ENCODE measurements around the gene ROCK2.

The ROCK2 gene

DNA sequence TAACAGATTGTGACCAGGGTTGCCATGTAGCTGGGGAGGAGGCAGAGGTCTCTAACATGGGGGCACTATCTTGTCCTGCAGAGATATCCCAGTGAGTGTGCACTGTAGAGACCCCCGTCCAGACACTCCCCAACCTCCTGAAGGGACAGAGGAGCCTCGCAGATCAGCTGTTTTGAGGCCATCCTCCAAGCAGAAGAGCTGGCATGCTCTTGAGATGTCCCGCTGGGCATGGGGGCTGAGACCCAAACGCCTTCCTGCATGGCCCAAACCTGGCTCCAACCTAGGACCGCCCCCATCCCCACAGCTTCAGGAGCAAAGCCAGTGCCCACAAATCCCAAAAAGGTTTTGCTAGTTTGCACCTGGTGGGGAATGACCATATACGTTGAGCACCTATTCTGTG, 191.8 kb downstream of the ROCK2 start:
- DNase-seq (ENCODE audit: low spot score): no peak

DNA sequence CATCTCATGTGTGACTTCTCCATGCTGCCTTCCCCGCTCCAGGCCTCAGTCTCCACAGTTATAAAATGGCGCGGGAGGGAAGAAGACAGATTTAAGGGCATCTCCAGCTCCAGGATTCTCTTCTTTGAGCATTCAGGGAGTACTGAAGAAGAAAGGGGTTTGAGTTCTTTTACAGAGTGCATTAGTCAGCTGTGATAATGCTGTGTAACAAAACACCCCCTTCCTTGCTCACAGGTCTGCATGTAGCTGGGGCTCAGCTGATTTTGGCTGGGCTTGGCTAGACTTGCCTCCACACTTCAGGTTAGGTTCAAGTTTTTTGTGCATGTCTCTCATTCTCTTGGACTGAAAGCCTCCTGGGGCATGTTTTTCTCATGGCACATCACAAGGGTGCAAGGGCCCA, 197.2 kb downstream of the ROCK2 start:
- no peak for DNase-seq (ENCODE audit: low spot score)

DNA sequence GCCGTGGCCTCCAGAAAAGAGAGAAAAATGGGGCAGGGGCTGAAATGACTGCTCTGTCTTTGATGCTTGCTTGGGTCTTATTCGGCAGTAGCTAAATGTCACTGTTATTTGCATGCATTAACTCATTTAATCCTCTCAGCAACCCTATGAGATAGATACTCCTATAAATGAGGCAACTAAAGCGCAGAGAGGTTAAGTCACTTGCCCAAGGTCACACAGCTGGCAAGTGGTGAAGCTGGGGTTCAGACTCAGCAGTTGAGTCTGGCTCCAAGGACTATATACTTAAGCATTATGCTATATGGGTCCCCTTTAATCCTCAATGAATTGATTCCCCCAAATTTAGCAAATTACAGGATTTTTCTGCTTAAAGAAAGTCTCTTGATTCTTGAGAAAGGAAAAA, 198.4 kb downstream of the ROCK2 start:
- DNase-seq (ENCODE audit: low spot score): no peak

DNA sequence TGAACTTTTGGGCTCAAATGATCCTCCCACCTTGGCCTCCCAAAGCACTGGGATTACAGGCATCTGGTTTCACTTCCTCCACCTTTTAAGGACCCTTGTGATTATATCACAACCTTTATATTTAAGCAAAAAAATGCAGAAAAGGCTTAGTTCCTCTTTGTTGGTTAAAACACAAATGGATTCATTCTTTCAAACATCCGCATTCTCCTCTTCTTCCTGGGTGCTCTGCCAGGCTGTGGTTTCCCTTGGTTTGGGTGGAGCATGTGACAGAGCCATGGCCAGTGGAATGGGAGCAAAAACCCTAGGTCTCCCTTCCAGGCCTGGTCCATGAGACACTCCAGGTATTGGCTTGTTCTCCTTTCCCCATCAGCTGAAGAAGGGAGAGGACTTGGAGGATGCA, 199.1 kb downstream of the ROCK2 start:
- DNase-seq (ENCODE audit: low spot score): no peak

DNA sequence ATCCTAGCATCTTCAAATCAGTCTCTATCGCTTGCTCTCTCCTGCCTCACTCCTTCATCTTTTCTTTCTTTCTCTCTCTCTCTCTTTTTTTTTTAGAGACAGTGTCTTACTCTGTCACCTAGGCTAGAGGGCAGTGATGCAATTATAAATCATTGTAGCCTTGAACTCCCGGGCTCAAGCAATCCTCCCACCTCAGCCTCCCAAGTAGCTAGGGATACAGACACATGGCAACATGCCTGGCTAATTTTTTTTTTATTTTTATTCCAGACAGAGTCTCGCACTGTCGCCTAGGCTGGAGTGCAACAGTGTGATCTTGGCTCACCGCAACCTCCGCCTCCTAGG, 199.7 kb downstream of the ROCK2 start:
- no peak for DNase-seq (ENCODE audit: low spot score)

DNA sequence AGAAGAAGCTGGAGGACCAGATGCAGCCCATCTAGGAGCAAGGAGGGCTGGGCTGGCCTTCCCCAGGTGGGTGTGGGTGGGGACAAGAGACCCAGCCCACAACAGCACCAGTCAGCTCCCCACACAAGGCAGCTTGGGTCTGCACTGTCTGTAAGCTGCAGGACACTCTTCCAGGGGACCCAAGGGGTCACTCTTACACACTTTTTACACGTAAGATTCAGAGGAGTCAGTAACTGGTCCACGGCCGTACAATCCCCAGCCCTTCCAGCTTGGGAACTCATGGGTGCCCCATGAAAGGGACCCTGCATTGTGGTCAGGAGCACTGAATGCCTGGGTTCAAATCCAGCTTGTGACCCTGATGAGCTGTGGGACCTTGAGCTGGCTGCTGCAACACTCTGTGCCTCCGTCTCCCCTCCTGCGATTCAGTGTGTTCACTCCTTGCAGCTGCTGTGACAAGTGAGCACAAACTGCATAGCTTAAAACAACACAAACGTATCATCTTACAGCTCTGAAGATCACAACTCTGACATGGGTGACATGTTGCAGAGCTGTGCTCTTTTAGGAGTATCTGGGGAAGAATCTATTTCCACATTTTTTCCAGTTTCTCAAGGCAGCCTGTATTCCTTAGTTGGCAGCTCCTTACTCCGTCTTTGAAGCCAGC, 200.2 kb downstream of the ROCK2 start:
- no peak for DNase-seq (ENCODE audit: low spot score)

DNA sequence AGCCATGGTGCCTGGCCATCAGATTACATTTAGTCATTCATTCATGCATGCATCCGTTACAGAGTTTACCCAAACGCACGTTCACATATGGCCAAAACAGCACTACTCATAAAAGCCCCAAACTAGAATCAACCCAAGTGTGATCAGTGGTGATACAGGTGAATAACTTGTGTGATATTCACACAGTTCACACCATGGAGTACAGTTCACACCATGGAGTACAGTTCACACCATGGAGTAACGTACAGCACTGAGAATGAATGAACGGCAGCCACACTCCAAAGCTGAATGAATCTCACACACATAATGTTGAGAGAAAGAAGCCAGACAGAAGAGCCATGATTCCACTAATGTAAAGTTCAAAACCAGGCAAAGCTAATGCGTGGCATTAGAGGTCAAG, 201.4 kb downstream of the ROCK2 start:
- no peak for DNase-seq (ENCODE audit: low spot score)

DNA sequence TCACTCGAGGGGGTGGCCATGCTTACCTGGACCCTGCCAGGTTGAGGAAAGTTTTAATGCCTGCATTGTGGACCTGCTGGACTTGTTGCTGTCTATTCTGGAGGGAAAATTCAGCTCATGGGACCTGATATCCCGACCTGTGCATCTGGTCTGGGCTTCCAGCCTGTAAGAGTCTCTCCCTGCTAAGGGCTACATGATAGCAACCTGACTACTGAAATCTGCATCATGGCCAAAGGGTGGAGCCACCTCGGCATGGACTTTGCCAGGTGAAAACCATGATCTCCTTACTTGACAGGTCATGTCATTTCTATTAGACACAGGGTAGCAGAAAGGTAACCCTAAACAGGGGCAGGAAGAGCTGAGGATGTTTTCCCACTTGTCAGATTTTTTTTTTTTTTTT, 202.1 kb downstream of the ROCK2 start:
- no peak for DNase-seq (ENCODE audit: low spot score)

DNA sequence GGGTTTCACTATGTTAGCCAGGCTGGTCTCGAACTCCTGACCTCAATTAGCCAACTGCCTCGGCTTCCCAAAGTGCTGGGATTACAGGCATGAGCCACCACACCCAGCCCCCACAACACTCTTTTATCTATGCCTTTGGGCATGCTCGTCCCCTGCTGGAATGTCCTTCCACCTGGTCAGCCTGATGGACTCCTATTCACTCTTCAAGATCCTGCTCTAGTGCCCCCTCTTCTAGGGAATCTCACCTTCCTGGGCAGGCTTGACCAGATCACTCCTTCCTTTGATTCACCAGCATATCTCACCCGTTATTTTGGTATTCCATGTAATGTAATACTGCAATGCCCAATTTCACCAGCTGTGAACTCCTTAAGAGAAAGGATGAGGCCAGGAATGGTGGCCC, 203.1 kb downstream of the ROCK2 start:
- DNase-seq (ENCODE audit: low spot score): no peak

DNA sequence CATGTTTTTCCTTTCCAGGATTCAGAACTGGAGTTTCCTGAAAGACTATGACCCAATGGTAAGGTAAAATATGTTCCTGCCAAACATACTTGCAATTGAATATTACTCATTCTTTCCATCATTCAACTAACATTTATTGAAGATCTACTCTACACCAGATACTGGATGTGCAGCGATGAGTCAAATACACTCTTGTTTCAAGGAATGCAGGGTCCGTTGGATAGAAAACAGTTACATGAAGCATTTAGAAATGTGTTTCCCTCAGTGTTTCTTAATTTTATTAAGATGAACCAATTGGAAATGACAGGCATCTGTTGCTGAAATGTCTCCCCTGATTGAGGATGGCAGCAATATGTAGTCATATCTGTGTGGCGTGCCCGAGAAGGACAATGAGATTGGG, 203.9 kb downstream of the ROCK2 start:
- DNase-seq (ENCODE audit: low spot score): no peak

DNA sequence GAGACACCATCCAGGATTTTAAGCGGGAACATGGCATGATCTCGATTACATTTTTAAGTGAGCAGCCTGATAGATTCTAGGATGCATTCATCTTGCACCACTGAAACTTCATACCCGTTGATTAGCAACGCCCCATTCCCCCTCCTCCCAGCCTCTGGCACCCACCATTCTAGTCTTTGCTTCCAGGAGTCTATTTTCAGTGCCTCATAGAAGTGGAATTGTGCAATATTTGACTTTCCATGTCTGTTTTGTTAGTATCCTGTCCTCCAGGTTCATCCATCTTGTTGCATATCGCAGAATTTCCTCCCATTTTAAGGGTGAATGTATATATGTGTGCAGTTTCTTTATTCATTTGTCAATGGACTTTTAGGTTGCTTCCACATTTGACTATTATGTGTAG, 210.1 kb downstream of the ROCK2 start:
- no peak for DNase-seq (ENCODE audit: low spot score)

DNA sequence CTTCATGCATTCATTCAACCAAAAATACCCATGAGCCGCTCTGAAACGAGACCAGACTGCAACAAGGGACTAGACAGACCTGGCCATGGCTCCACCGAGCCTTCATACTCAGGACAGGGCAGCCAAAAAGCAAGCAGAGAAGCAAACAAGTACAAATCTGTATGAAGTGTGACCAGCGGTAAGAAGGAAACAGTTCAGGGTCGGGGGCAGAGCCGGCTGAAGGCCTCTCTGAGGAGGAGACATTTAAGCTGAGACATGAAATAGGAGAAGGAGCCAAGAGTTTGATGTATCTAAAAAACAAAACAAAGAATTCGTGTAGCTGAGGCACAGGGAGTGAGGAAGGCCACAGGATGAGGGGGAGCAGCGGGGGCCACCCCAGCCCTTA, 210.5 kb downstream of the ROCK2 start:
- no peak for DNase-seq (ENCODE audit: low spot score)

DNA sequence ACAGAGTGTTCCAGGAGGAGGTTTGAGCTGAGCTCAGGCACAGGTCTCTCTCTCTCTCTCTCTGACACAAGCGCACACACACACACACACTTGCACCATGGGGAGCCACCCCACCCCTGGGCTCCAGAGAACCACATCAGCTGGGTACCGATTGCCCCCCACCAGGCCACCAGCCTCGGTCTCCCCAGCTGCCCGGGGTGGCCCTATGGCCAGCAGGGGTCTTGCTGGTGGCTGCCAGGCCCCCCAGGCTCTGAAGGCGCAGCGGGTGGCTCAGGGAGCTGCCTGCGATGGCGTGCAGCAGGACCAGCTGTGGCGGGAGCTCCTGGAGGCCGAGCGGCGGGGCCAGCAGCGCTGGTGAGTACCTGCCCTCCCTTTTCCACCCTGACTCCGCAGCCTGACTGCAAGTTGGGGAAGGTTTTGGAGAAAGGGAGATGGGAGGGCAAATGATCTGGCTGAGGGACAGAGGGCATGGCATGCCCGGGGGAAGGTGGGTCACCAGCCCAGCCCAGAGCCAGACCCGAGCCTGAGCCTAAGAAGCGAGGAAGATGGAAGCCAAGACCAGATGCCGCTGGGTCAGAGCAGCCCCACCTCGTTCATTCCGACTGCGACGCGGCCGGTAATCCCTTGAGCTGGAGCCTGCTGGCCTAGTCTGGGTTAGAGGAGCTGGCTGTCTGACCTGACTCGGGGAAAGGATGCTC, 211.0 kb downstream of the ROCK2 start:
- DNase-seq (ENCODE audit: low spot score): no peak

DNA sequence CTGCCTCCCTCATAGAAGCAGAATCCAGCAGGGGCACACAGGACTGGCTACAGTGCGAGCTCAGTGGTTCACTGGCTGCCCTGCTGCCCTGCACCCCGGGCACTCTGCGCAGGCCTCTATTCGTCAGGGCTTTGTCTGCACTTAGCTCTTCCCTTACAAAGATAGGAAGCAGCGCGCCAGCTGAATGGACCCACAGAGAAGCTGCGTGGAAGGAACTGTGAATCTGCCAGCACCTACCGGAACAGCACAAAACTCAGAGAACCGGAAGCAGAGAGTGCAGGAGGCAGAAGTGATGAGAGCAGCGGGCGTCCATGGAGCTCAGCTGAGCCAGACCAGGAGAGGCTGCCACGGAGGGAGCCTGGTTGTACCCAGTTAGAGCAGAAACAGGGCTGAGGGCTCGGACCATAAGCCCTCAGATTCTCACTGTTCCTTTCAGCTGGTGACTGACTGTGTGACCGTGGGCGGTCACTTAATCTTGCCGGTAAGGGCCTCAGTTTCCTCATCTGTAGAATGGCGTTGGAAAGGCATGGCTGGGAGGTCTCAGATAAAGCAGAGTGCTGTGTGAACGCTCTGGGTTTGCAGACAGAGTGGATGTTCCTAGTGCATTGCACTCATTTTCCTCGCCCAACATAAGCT, 212.3 kb downstream of the ROCK2 start:
- DNase-seq (ENCODE audit: low spot score): no peak

DNA sequence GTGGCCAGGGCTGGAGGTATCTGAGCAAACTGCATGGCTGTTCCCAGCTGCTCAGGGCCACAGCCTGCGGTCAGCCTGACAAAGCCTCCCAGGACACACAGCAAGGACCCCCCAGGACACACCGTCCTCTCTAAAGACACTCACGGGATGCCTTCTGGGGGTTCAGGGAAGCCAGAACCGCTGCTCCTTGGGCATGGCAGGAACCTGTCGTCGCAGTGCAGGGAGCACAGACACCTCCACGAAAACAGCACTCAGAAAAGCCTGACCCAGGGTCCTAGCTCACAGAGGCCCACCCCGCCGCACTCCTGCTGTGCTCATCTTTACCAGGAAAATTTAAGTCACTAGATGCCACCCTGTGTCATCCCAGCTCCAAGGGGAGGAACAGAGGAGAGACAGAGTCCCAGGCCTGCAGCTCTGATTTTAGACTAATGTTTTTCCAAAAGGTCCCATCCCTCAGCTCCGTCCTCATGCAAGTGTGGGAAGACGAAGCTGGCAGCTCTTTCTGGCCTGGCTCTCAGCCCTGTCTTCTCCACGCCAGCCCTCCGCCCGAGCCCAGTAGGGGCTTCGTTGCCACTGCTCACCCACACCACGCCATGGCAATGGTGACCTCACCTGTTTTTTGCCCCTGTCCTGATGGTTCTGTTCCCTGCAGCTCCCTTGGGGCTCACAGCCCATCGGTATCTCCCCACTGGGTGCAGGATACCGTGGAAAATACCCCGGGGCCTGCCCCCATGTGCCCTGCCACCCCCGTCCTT, 213.1 kb downstream of the ROCK2 start:
- no peak for DNase-seq (ENCODE audit: low spot score)

Data from activated CD4-positive, alpha-beta T cell treated with anti-CD3 and anti-CD28 coated beads, Interleukin-2, Interleukin-4, amounts not matched to agents 100 ng/mL and 50 ng/mL, durations not matched to agents 16 hours and 8 hours (primary cell).